Adrenal gland (tissue), 12 donors: ENCODE data around the gene AUTS2. TPM values are rescaled to one million over a fixed set of nuclear protein-coding genes. Genes with fewer than 3 reads are reported as not detected.

Experiments used
- DNase-seq, 7 donors: peaks; one replicate each; pipeline ENCODE4 v3.0.0-alpha.2; 2019 to 2020
- H3K27ac ChIP-seq, 5 donors: fragments of 200-600 bp; sonication (generic) in 4 of 5; 1 replicate in 3 of 5; 2 replicates in 2 of 5; pipeline versions ENCODE4 v1.5.1 to v1.8.0; 2016 to 2020; ENCODE audit warnings: mild to moderate bottlenecking in 1 of 5
- H3K27me3 ChIP-seq: fragments of 200-600 bp; 2 replicates; pipeline ENCODE4 v1.8.0; 2021
- H3K36me3 ChIP-seq, 2 donors: fragments of 200-600 bp; replicated peaks in 1 of 2; 1 replicate in 1 of 2; 2 replicates in 1 of 2; pipeline versions ENCODE4 v1.5.1 to v1.8.0; 2018 to 2022
- H3K4me1 ChIP-seq, 2 donors: fragments of 200-600 bp; replicated peaks in 1 of 2; 1 replicate in 1 of 2; 2 replicates in 1 of 2; pipeline versions ENCODE4 v1.5.1 to v1.8.0; 2018 to 2021
- H3K4me3 ChIP-seq, 4 donors: fragments of 200-600 bp; sonication (generic) in 3 of 4; one replicate each; pipeline ENCODE4 v1.5.1; 2016 to 2018
- H3K9me3 ChIP-seq, 3 donors: fragments of 200-600 bp; sonication (generic) in 1 of 3; replicated peaks in 1 of 3; 1 replicate in 2 of 3; 2 replicates in 1 of 3; pipeline versions ENCODE4 v1.5.1 to v1.8.0; 2016 to 2021
- CTCF ChIP-seq, 6 experiments: fragments of 450-650 bp in 4 of 6; fragments of 200-600 bp in 2 of 6; sonication (generic) in 1 of 6; IDR thresholded peaks; 1 replicate in 5 of 6; 2 replicates in 1 of 6; pipeline versions ENCODE4 v1.5.1 to v1.8.0; 2016 to 2021; ENCODE audit warnings: antibody characterized with exemption in 6 of 6, mild to moderate bottlenecking in 2 of 6, moderate library complexity in 1 of 6
- POLR2A ChIP-seq, 2 donors: fragments of 450-650 bp; IDR thresholded peaks; one replicate each; pipeline ENCODE4 v1.6.1; 2017; ENCODE audit warnings: antibody characterized with exemption in 2 of 2, mild to moderate bottlenecking in 2 of 2, moderate library complexity in 1 of 2
- whole genome bisulfite sequencing, 4 donors: extraction: QIAGEN DNeasy Blood & Tissue Kit in 2 of 4; methylation state at CpG; one replicate each; pipeline versions ENCODE4 v1.1.5 to v1.1.7; 2013 to 2017; 5-methylcytosine and 5-hydroxymethylcytosine counted together
- intact Hi-C, 2 donors: fragments of 100-400 bp; cut with DNase I; formaldehyde crosslinking; loops; one replicate each; pipeline versions ENCODE4 v1.14.1 to v1.15.0; 2022 to 2023
- polyA plus RNA-seq, 3 donors: library from polyadenylated mRNA; stranded (reverse); fragments of 200-250 nt in 2 of 3; fragments of 350-450 nt in 1 of 3; fragmentation: Illumina TruSeq in 1 of 3; extraction: RNeasy Lipid Tissue Mini Kit (QIAGEN cat#74804) in 1 of 3; gene quantifications; one replicate each; pipeline ENCODE4 v1.2.3, GENCODE V29; 2013 to 2014
- total RNA-seq, 9 donors: library from RNA; depleted of rRNA in 4 of 9; stranded (reverse); fragments of >200 nt in 4 of 9; fragments of 120-200 nt in 1 of 9; fragmentation: NEBNext Ultra II Directional in 1 of 9; extraction: Animal tissue kit (Norgen Biotek cat#: 25700) in 1 of 9; gene quantifications; one replicate each; pipeline versions ENCODE4 v1.1.0 to v1.2.4, GENCODE V29; 2013 to 2023
- donor health status: healthy with polysubstance abuse.
- donor health status: Bipolar disorder and iron deficiency.
- donor health status: DM: yes; HTN: yes; CAD: no.
- donor health status: DM: no; HTN: no; CAD: no.
- donor health status: DM: no; HTN: no; CAD: no.
- donor health status: DM: yes; HTN: yes; CAD: no.

The AUTS2 gene
- total and polyA plus RNA-seq, 12 donors = 6.4 to 44.0 (median 15.2) TPM

DNA sequence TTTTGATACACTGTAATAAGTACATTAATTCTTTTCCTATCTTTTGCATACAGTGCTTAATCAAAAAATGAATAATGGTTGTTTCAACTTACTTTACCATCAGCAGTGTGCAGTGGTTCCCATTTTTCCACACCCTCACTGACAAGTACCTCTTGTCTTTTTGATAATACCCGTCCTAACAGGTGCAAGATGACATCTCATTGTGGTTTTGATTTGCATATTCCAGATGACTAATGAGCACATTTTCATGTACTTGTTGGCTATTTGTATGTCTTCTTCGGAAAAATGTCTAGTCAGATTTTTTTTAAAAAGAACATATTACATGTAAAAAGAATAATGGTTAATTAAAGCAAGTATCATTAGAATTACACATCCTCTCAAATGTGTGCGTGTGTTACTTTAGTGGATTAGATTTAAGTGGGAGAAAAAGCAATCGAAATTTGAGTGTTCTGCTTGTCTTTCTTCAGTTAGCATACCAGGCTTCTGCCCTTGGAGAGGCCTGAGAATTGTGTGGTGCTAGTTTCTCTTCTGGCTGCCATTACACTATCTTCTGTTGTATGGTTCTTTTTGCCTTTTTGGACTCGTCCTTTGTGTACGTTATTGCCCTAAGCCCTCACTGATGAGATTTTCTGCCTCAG is 291.2 kb downstream of the AUTS2 start:
- TF ChIP-seq CTCF (IDR thresholded peaks at IDR 0.05) = no peak
- TF ChIP-seq POLR2A (IDR thresholded peaks at IDR 0.05) = no peak
- H3K27ac ChIP-seq = no peak overlapping the region
- peaks cover 0 to 3% of the 10 kb centered on the region in 2 donors for H3K4me1 ChIP-seq
- no peaks in the 10 kb centered on the region for H3K36me3 ChIP-seq
- DNase-seq = no peak
- no peak overlapping the region for H3K4me3 ChIP-seq
- intact Hi-C loops = no loop called here
- H3K27me3 ChIP-seq = no peaks in the 10 kb centered on the region
- no peaks in the 10 kb centered on the region for H3K9me3 ChIP-seq
- WGBS, 4 donors = 90 to 96% (median 91%) methylated on average over 6 of the region's 6 CpGs

GRCh38 chr7:69889976-69890351 is 291.7 kb downstream of the AUTS2 start:
- 74 to 83% (median 82%) methylated on average over 6 of the region's 6 CpGs for WGBS, 4 donors
- TF ChIP-seq CTCF (IDR thresholded peaks at IDR 0.05) = no peak
- Histone ChIP-seq H3K4me1 (peaks cover 0 to 3% of the 10 kb centered on the region in 2 donors), H3K4me3 (no peak overlapping the region), H3K9me3 (no peaks in the 10 kb centered on the region), H3K27ac (no peak overlapping the region), H3K36me3 (no peaks in the 10 kb centered on the region), H3K27me3 (no peaks in the 10 kb centered on the region)
- intact Hi-C loops = no loop called here
- DNase-seq = no peak

DNA sequence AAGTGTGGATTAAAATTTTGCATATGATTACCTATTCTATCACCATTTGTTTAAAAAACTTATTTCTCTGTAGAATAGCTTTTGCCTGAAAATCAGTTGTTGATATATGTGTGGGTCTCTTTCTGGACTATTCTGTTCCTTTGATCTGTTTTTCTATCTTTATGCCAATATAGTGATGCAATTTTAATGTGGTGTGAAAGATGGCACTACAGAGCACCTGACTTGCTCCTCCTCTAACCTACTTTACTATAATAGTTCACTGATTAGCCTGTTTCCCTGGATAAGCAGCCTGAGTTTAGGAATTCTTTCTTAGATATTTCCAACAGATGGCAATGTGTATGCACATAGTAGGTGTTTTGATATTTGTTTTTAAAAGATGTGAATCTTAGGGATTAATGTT is 294.5 kb downstream of the AUTS2 start:
- intact Hi-C loops = no loop called here
- DNase-seq = no peak
- Histone ChIP-seq H3K4me3 (no peak overlapping the region), H3K9me3 (no peaks in the 10 kb centered on the region), H3K27ac (no peak overlapping the region), H3K4me1 (peaks cover 3 to 5% of the 10 kb centered on the region in 2 donors), H3K27me3 (no peaks in the 10 kb centered on the region), H3K36me3 (no peaks in the 10 kb centered on the region)
- no peak for TF ChIP-seq POLR2A (IDR thresholded peaks at IDR 0.05)
- no peak for TF ChIP-seq CTCF (IDR thresholded peaks at IDR 0.05)

DNA sequence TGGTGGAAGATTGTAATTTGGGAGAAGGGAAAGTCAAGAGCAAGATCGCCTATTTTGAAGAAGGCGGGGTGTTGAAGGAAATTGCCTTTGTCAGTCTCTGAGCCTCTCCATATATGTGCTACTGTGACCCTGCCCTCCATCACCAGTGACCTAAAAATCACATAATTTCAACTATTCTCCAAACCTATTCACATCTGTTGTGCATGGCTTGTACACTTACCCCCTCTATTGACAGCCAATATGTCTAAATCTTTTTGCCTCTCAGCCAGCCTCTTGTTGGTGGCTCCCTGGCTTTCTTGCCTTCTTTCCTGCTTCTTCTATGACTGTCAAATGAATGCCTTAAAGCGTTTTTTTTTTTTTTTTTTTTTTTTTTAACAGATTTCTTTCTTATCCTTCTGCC is 295.6 kb downstream of the AUTS2 start:
- intact Hi-C loops = no loop called here
- DNase-seq = no peak
- no peak overlapping the region for H3K4me3 ChIP-seq
- peaks cover 3 to 5% of the 10 kb centered on the region in 2 donors for H3K4me1 ChIP-seq
- H3K27ac ChIP-seq = no peak overlapping the region
- no peaks in the 10 kb centered on the region for H3K36me3 ChIP-seq
- H3K27me3 ChIP-seq = no peaks in the 10 kb centered on the region
- no peaks in the 10 kb centered on the region for H3K9me3 ChIP-seq
- TF ChIP-seq CTCF (IDR thresholded peaks at IDR 0.05) (peak in 4 of 6 experiments; percentile 24 to 34 (median 30)), POLR2A (IDR thresholded peaks at IDR 0.05) (no peak)
- WGBS, 4 donors = 60 to 69% (median 62%) methylated on average over 3 of the region's 3 CpGs
